ENCODE data around the gene NPAS3.
A peak's percentile ranks its signal among the peaks of the same experiment; 100 is the strongest.

The NPAS3 gene

GRCh38 chr14:33835677-33836076 lies 897.0 kb downstream of the NPAS3 start:
- TF ChIP-seq, protein P1, sequence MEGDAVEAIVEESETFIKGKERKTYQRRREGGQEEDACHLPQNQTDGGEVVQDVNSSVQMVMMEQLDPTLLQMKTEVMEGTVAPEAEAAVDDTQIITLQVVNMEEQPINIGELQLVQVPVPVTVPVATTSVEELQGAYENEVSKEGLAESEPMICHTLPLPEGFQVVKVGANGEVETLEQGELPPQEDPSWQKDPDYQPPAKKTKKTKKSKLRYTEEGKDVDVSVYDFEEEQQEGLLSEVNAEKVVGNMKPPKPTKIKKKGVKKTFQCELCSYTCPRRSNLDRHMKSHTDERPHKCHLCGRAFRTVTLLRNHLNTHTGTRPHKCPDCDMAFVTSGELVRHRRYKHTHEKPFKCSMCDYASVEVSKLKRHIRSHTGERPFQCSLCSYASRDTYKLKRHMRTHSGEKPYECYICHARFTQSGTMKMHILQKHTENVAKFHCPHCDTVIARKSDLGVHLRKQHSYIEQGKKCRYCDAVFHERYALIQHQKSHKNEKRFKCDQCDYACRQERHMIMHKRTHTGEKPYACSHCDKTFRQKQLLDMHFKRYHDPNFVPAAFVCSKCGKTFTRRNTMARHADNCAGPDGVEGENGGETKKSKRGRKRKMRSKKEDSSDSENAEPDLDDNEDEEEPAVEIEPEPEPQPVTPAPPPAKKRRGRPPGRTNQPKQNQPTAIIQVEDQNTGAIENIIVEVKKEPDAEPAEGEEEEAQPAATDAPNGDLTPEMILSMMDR (IDR thresholded peaks at IDR 0.05; ENCODE audit: insufficient read depth, low read depth, low read length, missing control alignments) = no peak
- H3K4me3 ChIP-seq (ENCODE audit: low read length) = no peak overlapping the region
- DNase-seq (ENCODE audit: low read depth) = no peak

DNA sequence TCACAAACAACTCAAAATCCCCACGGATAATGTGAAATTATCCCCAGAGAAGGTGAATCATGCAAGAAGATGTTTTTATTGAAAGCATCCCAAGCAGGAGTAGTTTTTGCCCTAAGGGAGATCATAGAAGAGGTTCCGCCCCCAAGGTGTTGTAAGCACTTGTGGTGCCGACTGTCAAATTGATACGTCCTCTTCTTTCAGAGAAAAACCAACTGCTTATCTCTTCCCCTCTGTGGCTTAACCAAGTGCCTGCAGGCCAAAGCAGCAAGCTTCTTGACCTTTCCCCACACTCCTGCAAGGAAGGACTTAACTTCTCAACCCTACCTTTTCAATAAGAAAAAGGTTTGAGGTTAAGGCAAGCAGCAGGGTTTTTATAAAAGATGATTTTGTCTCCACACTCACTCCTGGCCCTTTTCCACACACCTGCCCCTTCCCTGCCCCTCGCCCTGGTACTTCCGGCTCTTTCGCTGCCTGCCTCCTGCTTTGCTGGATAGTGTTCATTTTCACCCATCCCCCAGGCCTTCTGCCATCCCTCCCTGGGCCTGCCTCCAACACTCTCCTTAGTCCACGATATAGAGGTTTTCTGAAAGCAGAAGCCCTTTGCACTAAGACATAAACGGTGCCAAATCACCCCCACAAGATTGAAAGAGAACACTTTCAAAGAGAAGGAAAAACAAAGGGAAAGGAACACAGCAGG lies 897.7 kb downstream of the NPAS3 start:
- no peak overlapping the region for H3K4me3 ChIP-seq (ENCODE audit: low read length)
- peak; percentile 61 for DNase-seq (ENCODE audit: low read depth)
- TF ChIP-seq, protein P1 (IDR thresholded peaks at IDR 0.05; ENCODE audit: insufficient read depth, low read depth, low read length, missing control alignments) = no peak

- TF ChIP-seq, protein P1 (IDR thresholded peaks at IDR 0.05; ENCODE audit: insufficient read depth, low read depth, low read length, missing control alignments) = no peak
- no peak for DNase-seq (ENCODE audit: low read depth)
- H3K4me3 ChIP-seq (ENCODE audit: low read length) = no peak overlapping the region
Observed at GRCh38 chr14:33836900-33837577, 898.4 kb downstream of the NPAS3 start.

GRCh38 chr14:33837943-33838683 lies 899.4 kb downstream of the NPAS3 start:
- no peak for DNase-seq (ENCODE audit: low read depth)
- H3K4me3 ChIP-seq (ENCODE audit: low read length) = no peak overlapping the region
- TF ChIP-seq, protein P1 (IDR thresholded peaks at IDR 0.05; ENCODE audit: insufficient read depth, low read depth, low read length, missing control alignments) = no peak

- no peak overlapping the region for H3K4me3 ChIP-seq (ENCODE audit: low read length)
- DNase-seq (ENCODE audit: low read depth) = peak; percentile 53
- TF ChIP-seq, protein P1 (IDR thresholded peaks at IDR 0.05; ENCODE audit: insufficient read depth, low read depth, low read length, missing control alignments) = peak; percentile 92
Observed at GRCh38 chr14:33839193-33840076, 900.8 kb downstream of the NPAS3 start.

DNA sequence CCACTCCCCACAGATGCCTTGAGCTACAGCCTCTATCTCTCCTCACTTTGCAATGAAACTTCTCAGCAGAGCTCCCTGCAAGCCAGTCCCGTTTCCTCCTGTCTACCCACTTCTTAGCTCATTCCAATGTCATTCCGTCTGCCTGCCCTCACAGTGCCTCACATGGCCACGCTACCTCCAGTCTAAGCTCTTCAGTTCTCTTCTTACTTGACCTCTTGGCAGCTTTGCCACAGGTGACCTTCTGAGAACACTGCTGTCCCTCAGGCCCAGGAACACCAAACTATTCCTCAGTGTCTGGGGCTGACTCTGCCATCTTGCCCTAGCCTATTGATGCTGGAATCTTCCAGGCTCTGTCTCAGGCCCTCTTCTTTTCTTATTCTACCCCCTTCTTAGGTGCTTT lies 902.1 kb downstream of the NPAS3 start:
- TF ChIP-seq, protein P1 (IDR thresholded peaks at IDR 0.05; ENCODE audit: insufficient read depth, low read depth, low read length, missing control alignments) = no peak
- no peak overlapping the region for H3K4me3 ChIP-seq (ENCODE audit: low read length)
- DNase-seq (ENCODE audit: low read depth) = no peak

Data from epithelial cell of esophagus (primary cell).